Ishikawa (cell line): Measurements from ENCODE around the gene FMN2.

Experiments used
- CEBPB ChIP-seq: IDR thresholded peaks from 2 replicates; pipeline ENCODE4 v1.6.1; 2012
- CREB1 ChIP-seq: IDR thresholded peaks from 2 replicates; pipeline ENCODE4 v1.6.1; 2012; ENCODE audit warnings: low read depth
- EGR1 ChIP-seq: IDR thresholded peaks from 2 replicates; pipeline ENCODE4 v1.6.1; 2012
- EP300 ChIP-seq: IDR thresholded peaks from 2 replicates; pipeline ENCODE4 v1.6.1; 2012; ENCODE audit warnings: borderline replicate concordance
- FOXM1 ChIP-seq: IDR thresholded peaks from 2 replicates; pipeline ENCODE4 v1.6.1; 2012; ENCODE audit warnings: low read depth, borderline replicate concordance
- MAX ChIP-seq: IDR thresholded peaks from 2 replicates; pipeline ENCODE4 v1.6.1; 2012
- NFIC ChIP-seq: IDR thresholded peaks from 2 replicates; pipeline ENCODE4 v1.6.1; 2012
- RAD21 ChIP-seq: IDR thresholded peaks from 2 replicates; pipeline ENCODE4 v1.6.1; 2012; ENCODE audit warnings: low read depth
- TAF1 ChIP-seq: IDR thresholded peaks from 2 replicates; pipeline ENCODE4 v1.6.1; 2012; ENCODE audit warnings: low read depth, mild to moderate bottlenecking
- TCF12 ChIP-seq: IDR thresholded peaks from 2 replicates; pipeline ENCODE4 v1.6.1; 2012; ENCODE audit warnings: low read depth
- TEAD4 ChIP-seq: IDR thresholded peaks from 2 replicates; pipeline ENCODE4 v1.6.1; 2012
- YY1 ChIP-seq: IDR thresholded peaks from 2 replicates; pipeline ENCODE4 v1.6.1; 2012; ENCODE audit warnings: low read depth
- ZBTB7A ChIP-seq: IDR thresholded peaks from 2 replicates; pipeline ENCODE4 v1.6.1; 2012; ENCODE audit warnings: low read depth
- TF ChIP-seq, protein P1 (sequence below): IDR thresholded peaks from 2 replicates; pipeline ENCODE4 v1.6.1; 2012; ENCODE audit warnings: low read depth, mild to moderate bottlenecking
- TF ChIP-seq, protein P2 (sequence below): IDR thresholded peaks from 2 replicates; pipeline ENCODE4 v1.6.1; 2012

FMN2 gene

GRCh38 chr1:240344918-240345317 is 253.2 kb downstream of the FMN2 start:
- TF ChIP-seq CEBPB (no peak), TCF12 (no peak), NFIC (no peak), YY1 (no peak), MAX (no peak), EGR1 (no peak), TEAD4 (no peak), RAD21 (no peak), EP300 (no peak), TAF1 (no peak), CREB1 (no peak), ZBTB7A (no peak), FOXM1 (no peak)
- TF ChIP-seq, protein P1, sequence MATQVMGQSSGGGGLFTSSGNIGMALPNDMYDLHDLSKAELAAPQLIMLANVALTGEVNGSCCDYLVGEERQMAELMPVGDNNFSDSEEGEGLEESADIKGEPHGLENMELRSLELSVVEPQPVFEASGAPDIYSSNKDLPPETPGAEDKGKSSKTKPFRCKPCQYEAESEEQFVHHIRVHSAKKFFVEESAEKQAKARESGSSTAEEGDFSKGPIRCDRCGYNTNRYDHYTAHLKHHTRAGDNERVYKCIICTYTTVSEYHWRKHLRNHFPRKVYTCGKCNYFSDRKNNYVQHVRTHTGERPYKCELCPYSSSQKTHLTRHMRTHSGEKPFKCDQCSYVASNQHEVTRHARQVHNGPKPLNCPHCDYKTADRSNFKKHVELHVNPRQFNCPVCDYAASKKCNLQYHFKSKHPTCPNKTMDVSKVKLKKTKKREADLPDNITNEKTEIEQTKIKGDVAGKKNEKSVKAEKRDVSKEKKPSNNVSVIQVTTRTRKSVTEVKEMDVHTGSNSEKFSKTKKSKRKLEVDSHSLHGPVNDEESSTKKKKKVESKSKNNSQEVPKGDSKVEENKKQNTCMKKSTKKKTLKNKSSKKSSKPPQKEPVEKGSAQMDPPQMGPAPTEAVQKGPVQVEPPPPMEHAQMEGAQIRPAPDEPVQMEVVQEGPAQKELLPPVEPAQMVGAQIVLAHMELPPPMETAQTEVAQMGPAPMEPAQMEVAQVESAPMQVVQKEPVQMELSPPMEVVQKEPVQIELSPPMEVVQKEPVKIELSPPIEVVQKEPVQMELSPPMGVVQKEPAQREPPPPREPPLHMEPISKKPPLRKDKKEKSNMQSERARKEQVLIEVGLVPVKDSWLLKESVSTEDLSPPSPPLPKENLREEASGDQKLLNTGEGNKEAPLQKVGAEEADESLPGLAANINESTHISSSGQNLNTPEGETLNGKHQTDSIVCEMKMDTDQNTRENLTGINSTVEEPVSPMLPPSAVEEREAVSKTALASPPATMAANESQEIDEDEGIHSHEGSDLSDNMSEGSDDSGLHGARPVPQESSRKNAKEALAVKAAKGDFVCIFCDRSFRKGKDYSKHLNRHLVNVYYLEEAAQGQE: no peak
- TF ChIP-seq, protein P2, sequence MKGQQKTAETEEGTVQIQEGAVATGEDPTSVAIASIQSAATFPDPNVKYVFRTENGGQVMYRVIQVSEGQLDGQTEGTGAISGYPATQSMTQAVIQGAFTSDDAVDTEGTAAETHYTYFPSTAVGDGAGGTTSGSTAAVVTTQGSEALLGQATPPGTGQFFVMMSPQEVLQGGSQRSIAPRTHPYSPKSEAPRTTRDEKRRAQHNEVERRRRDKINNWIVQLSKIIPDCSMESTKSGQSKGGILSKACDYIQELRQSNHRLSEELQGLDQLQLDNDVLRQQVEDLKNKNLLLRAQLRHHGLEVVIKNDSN: no peak

- no peak for TF ChIP-seq TAF1
- TF ChIP-seq CEBPB: no peak
- TF ChIP-seq TCF12: no peak
- TF ChIP-seq MAX: no peak
- TF ChIP-seq RAD21: no peak
- no peak for TF ChIP-seq NFIC
- no peak for TF ChIP-seq EP300
- TF ChIP-seq FOXM1: no peak
- TF ChIP-seq EGR1: no peak
- no peak for TF ChIP-seq CREB1
Observed at GRCh38 chr1:240349695-240350094, 258.0 kb downstream of the FMN2 start.

DNA sequence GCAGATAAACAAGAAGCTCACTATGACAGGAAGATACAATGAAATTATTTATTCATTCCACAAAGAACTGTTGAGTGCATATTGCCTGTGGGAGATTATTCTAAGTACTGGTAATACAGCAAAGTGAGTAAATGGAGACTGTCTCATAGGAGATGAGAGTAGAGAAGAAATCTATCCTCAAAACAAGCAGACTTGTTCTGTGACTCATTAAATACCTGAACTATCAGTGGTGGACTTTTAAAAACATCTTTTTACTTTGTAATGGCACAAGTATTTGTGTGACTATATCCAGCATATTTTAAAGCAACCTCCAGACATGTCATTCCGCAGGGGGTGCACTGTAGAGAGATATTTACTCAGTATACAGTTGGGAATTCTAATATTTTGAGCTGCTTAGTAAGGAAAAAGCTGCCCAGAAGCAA is 259.2 kb downstream of the FMN2 start:
- TF ChIP-seq TAF1: no peak
- no peak for TF ChIP-seq NFIC
- TF ChIP-seq RAD21: no peak
- no peak for TF ChIP-seq CREB1
- TF ChIP-seq TEAD4: no peak
- TF ChIP-seq, protein P2: no peak
- no peak for TF ChIP-seq ZBTB7A
- TF ChIP-seq, protein P1: no peak
- TF ChIP-seq CEBPB: no peak
- no peak for TF ChIP-seq EGR1
- TF ChIP-seq MAX: no peak
- TF ChIP-seq TCF12: no peak
- no peak for TF ChIP-seq FOXM1
- TF ChIP-seq YY1: no peak
- no peak for TF ChIP-seq EP300

GRCh38 chr1:240351690-240352089 is 260.0 kb downstream of the FMN2 start:
- TF ChIP-seq TEAD4: no peak
- no peak for TF ChIP-seq FOXM1
- no peak for TF ChIP-seq CEBPB
- TF ChIP-seq EP300: no peak
- no peak for TF ChIP-seq EGR1
- no peak for TF ChIP-seq TAF1
- no peak for TF ChIP-seq MAX
- no peak for TF ChIP-seq TCF12
- TF ChIP-seq ZBTB7A: no peak
- TF ChIP-seq, protein P1: no peak
- TF ChIP-seq, protein P2: no peak
- TF ChIP-seq RAD21: no peak
- no peak for TF ChIP-seq CREB1
- TF ChIP-seq NFIC: no peak
- no peak for TF ChIP-seq YY1
